H9 (cell line): ENCODE measurements around the gene TMEM179B. TPM values are rescaled to one million over a fixed set of nuclear protein-coding genes. Genes with fewer than 3 reads are reported as not detected.

Experiments
- DNase-seq: peaks from one replicate; pipeline ENCODE4 v3.0.0-alpha.2; 2017
- H2AFZ ChIP-seq: one replicate; pipeline ENCODE4 v1.6.1; 2013; ENCODE audit warnings: mild to moderate bottlenecking, low read length, control low read depth, moderate library complexity
- H2AK5ac ChIP-seq: 2 replicates; pipeline ENCODE4 v1.6.1; 2013; ENCODE audit warnings: low read length, control low read depth, mixed read lengths; ENCODE audit not compliant: insufficient read length
- H2BK120ac ChIP-seq: one replicate; pipeline ENCODE4 v1.6.1; 2013; ENCODE audit warnings: low read depth, mild to moderate bottlenecking, low read length, control low read depth, inconsistent platforms; ENCODE audit not compliant: poor library complexity, severe bottlenecking
- H2BK12ac ChIP-seq: 2 replicates; pipeline ENCODE4 v1.6.1; 2013; ENCODE audit warnings: low read length, control low read depth, mixed read lengths, low read depth; ENCODE audit not compliant: insufficient read length
- H2BK15ac ChIP-seq: 2 replicates; pipeline ENCODE4 v1.6.1; 2013; ENCODE audit warnings: low read depth, low read length, control low read depth
- H2BK20ac ChIP-seq: one replicate; pipeline ENCODE4 v1.6.1; 2013; ENCODE audit warnings: low read depth, mild to moderate bottlenecking, low read length, control low read depth, inconsistent platforms; ENCODE audit not compliant: poor library complexity, severe bottlenecking
- H2BK5ac ChIP-seq: 2 replicates; pipeline ENCODE4 v1.6.1; 2013; ENCODE audit warnings: low read length, control low read depth, mixed read lengths; ENCODE audit not compliant: insufficient read length
- H3K14ac ChIP-seq: 2 replicates; pipeline ENCODE4 v1.6.1; 2013; ENCODE audit warnings: low read length, control low read depth; ENCODE audit not compliant: insufficient read depth
- H3K18ac ChIP-seq: 2 replicates; pipeline ENCODE4 v1.6.1; 2013; ENCODE audit warnings: low read depth, mild to moderate bottlenecking, mixed read lengths, low read length, control low read depth; ENCODE audit not compliant: insufficient read length
- H3K23ac ChIP-seq: 2 replicates; pipeline ENCODE4 v1.6.1; 2013; ENCODE audit warnings: low read length, control low read depth, mixed read lengths, low read depth; ENCODE audit not compliant: insufficient read length
- H3K23me2 ChIP-seq: 2 replicates; pipeline ENCODE4 v1.6.1; 2013; ENCODE audit warnings: low read depth, mild to moderate bottlenecking, mixed read lengths, low read length, control low read depth; ENCODE audit not compliant: insufficient read length, poor library complexity, severe bottlenecking
- H3K27ac ChIP-seq: 2 replicates; pipeline ENCODE4 v1.5.1; 2013; ENCODE audit warnings: low read length, control low read depth, mixed read lengths, low read depth; ENCODE audit not compliant: insufficient read length
- H3K27me3 ChIP-seq: 2 replicates; pipeline ENCODE4 v1.6.1; 2013; ENCODE audit warnings: low read length, control low read depth, inconsistent platforms; ENCODE audit not compliant: insufficient read depth
- H3K4ac ChIP-seq: 2 replicates; pipeline ENCODE4 v1.6.1; 2013; ENCODE audit warnings: low read depth, mild to moderate bottlenecking, control low read depth, inconsistent platforms, low read length, moderate library complexity
- H3K4me1 ChIP-seq: 2 replicates; pipeline ENCODE4 v1.6.1; 2013; ENCODE audit warnings: low read length, control low read depth, inconsistent platforms; ENCODE audit not compliant: insufficient read depth
- H3K4me2 ChIP-seq: 2 replicates; pipeline ENCODE4 v1.6.1; 2013; ENCODE audit warnings: low read length, control low read depth, mixed read lengths; ENCODE audit not compliant: insufficient read length, insufficient read depth
- H3K56ac ChIP-seq: 2 replicates; pipeline ENCODE4 v1.6.1; 2013; ENCODE audit warnings: low read depth, mild to moderate bottlenecking, mixed read lengths, low read length, control low read depth; ENCODE audit not compliant: insufficient read length
- H3K79me1 ChIP-seq: 2 replicates; pipeline ENCODE4 v1.6.1; 2013; ENCODE audit warnings: low read depth, mild to moderate bottlenecking, moderate library complexity, low read length, control low read depth, inconsistent platforms; ENCODE audit not compliant: insufficient read depth, poor library complexity, severe bottlenecking
- H3K79me2 ChIP-seq: 2 replicates; pipeline ENCODE4 v1.6.1; 2013; ENCODE audit warnings: low read length, control low read depth, inconsistent platforms; ENCODE audit not compliant: insufficient read depth
- H3K9ac ChIP-seq: 2 replicates; pipeline ENCODE4 v1.6.1; 2013; ENCODE audit warnings: low read length, control low read depth, mixed read lengths; ENCODE audit not compliant: insufficient read length; ENCODE audit errors: extremely low read depth
- H3K9me3 ChIP-seq: one replicate; pipeline ENCODE4 v1.6.1; 2013; ENCODE audit warnings: low read depth, low read length, inconsistent platforms; ENCODE audit not compliant: control insufficient read depth
- H3T11ph ChIP-seq: one replicate; pipeline ENCODE4 v1.6.1; 2013; ENCODE audit warnings: mild to moderate bottlenecking, low read length, control low read depth, inconsistent platforms
- H4K20me1 ChIP-seq: one replicate; pipeline ENCODE4 v1.6.1; 2013; ENCODE audit not compliant: control insufficient read depth, insufficient read length, insufficient read depth
- H4K5ac ChIP-seq: 2 replicates; pipeline ENCODE4 v1.6.1; 2013; ENCODE audit warnings: low read depth, mild to moderate bottlenecking, mixed read lengths, low read length, control low read depth; ENCODE audit not compliant: insufficient read length
- H4K8ac ChIP-seq: replicated peaks from 2 replicates; pipeline ENCODE4 v1.6.1; 2013; ENCODE audit warnings: low read length, control low read depth, mixed read lengths, low read depth; ENCODE audit not compliant: insufficient read length
- H4K91ac ChIP-seq: 2 replicates; pipeline ENCODE4 v1.6.1; 2013; ENCODE audit warnings: low read depth, mild to moderate bottlenecking, moderate library complexity, mixed read lengths, low read length, control low read depth; ENCODE audit not compliant: insufficient read length
- H3K27ac Mint-ChIP-seq, 3 experiments: 2 replicates in 2 of 3; 3 replicates in 1 of 3; pipeline ENCODE4 v1.8.0; 2020 to 2021; ENCODE audit warnings: mixed read lengths in 3 of 3, mild to moderate bottlenecking in 1 of 3, moderate library complexity in 1 of 3
- H3K27me3 Mint-ChIP-seq: 2 replicates; pipeline ENCODE4 v1.8.0; 2021; ENCODE audit warnings: low read depth, mild to moderate bottlenecking, moderate library complexity, mixed read lengths
- H3K36me3 Mint-ChIP-seq, 3 experiments: 2 replicates in 2 of 3; 3 replicates in 1 of 3; pipeline ENCODE4 v1.8.0; 2020 to 2021; ENCODE audit warnings: low read depth in 3 of 3, mixed read lengths in 3 of 3; ENCODE audit not compliant: insufficient read depth in 1 of 3
- H3K4me1 Mint-ChIP-seq, 2 experiments: 2 replicates each; pipeline ENCODE4 v1.8.0; 2020; ENCODE audit warnings: mixed read lengths in 2 of 2
- H3K4me3 Mint-ChIP-seq, 2 experiments: 2 replicates in 1 of 2; 3 replicates in 1 of 2; pipeline ENCODE4 v1.8.0; 2020 to 2021; ENCODE audit warnings: mild to moderate bottlenecking in 2 of 2, mixed read lengths in 2 of 2, moderate library complexity in 1 of 2
- H3K9me3 Mint-ChIP-seq, 2 experiments: 2 replicates in 1 of 2; 3 replicates in 1 of 2; pipeline ENCODE4 v1.8.0; 2020; ENCODE audit warnings: mild to moderate bottlenecking in 2 of 2, mixed read lengths in 2 of 2, moderate library complexity in 1 of 2
- CTCF ChIP-seq: fragments of 200-600 bp; sonication (generic); conservative IDR thresholded peaks from 3 replicates; pipeline ENCODE4 v1.8.0; 2021; ENCODE audit warnings: antibody characterized with exemption, mild to moderate bottlenecking
- WGBS: extraction: QIAGEN DNeasy Blood & Tissue Kit; methylation state at CpG from one replicate; pipeline ENCODE4 v1.1.7; 2013; ENCODE audit warnings: missing lambda C conversion rate, low lambda C conversion rate, mixed read lengths; ENCODE audit not compliant: insufficient read length; ENCODE audit errors: extremely low coverage; 5-methylcytosine and 5-hydroxymethylcytosine counted together
- total RNA-seq: library from RNA; stranded (reverse); gene quantifications from 2 replicates; pipeline ENCODE4 v1.2.1, GENCODE V29; 2021

Gene TMEM179B
- total RNA-seq, 1 experiment from 2014 or later = 25.0 TPM

GRCh38 chr11:62792202-62792575 is 5.0 kb downstream of the TMEM179B start:
- Histone ChIP-seq H3T11ph (no peak overlapping the region), H2BK120ac (no peak overlapping the region), H3K23ac (no peak overlapping the region), H2AFZ (no peak overlapping the region), H2BK12ac (no peak overlapping the region), H2BK15ac (no peak overlapping the region; the same call in 1 of the 2 replicates), H2BK5ac (no peak overlapping the region), H3K79me2 (no peaks in the 10 kb centered on the region; the same call in 1 of the 2 replicates), H3K9ac (no peak overlapping the region), H3K4me2 (peak overlapping the region; percentile 74), H3K4me1 (no peaks in the 10 kb centered on the region), H4K5ac (no peak overlapping the region), H3K14ac (no peak overlapping the region), H3K79me1 (no peaks in the 10 kb centered on the region), H3K27ac (no peak overlapping the region), H3K9me3 (no peaks in the 10 kb centered on the region), H2AK5ac (no peak overlapping the region), H3K56ac (no peak overlapping the region), H3K27me3 (no peaks in the 10 kb centered on the region), H4K91ac (no peak overlapping the region), H4K20me1 (no peaks in the 10 kb centered on the region), H3K18ac (no peak overlapping the region), H4K8ac (no peak overlapping the region), H2BK20ac (no peak overlapping the region), H3K23me2 (peaks cover 4% of the 10 kb centered on the region), H3K4ac (no peak overlapping the region)
- H3K27me3 Mint-ChIP-seq = no peaks in the 10 kb centered on the region; the same call in 1 of the 2 replicates
- H3K4me3 Mint-ChIP-seq = peak overlapping the region; percentile 89 to 94
- H3K9me3 Mint-ChIP-seq = no peaks in the 10 kb centered on the region; a peak in 1 of 5 replicates
- peaks cover 24 to 30% of the 10 kb centered on the region in 2 experiments for H3K4me1 Mint-ChIP-seq
- H3K36me3 Mint-ChIP-seq = peaks cover 43 to 85% (median 63%) of the 10 kb centered on the region in 3 experiments
- TF ChIP-seq CTCF = no peak
- H3K27ac Mint-ChIP-seq = peak overlapping the region in 2 of 3 experiments; percentile 85 to 86; a peak in 5 of 7 replicates
- WGBS = no CpG with 5 or more reads among the region's 11 CpGs
- DNase-seq = peak; percentile 52
